ENCODE data around the gene SFN. TPM values are rescaled to one million over a fixed set of nuclear protein-coding genes. Genes with fewer than 3 reads are reported as not detected.
A peak's percentile ranks its signal among the peaks of the same experiment; 100 is the strongest.

SFN gene
- total and polyA plus RNA-seq, 2 donors (not counting 1 experiment from before 2014, with no cell fraction given), result 0.09 to 0.34 TPM

DNA sequence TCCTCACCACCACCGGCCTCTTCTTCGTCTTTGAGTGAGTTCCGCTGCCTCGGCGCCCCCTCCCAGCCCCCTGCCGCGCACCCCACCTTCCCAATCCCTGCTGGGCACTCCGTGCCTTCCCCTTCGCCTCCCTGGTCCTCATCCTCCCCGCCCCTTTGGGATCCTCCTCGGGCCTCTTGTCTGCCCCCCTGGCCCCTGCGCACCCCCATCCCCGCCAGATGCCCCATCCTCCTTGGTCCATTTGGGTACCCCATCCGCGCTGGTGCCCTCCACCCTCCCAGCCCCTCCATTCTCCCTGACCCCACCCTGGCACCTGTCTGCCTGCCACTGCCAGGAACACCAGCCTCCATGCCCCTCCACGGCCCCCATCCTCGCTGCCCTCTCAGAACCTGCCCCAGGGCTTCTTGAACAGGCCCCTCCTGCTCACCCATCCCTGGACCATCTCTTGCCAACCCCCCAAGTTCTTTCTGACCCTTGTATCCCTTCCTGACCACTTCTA lies 35.8 kb upstream of the SFN start:
- peak overlapping the region; percentile 65 for H3K9ac ChIP-seq (ENCODE audit: low read length)
- CTCF ChIA-PET, result no interaction called here
- H3K9me3 ChIP-seq (ENCODE audit: control extremely low read depth in 1 of 3, control insufficient read depth in 2 of 3, insufficient read depth in 1 of 3, low read length in 2 of 3), result no peaks in the 10 kb centered on the region
- no peak for ATAC-seq (ENCODE audit: low read depth)
- H2AFZ ChIP-seq (ENCODE audit: insufficient read depth, low read depth, low read length, poor library complexity, severe bottlenecking), result peak overlapping the region; percentile 56
- H3K4me1 ChIP-seq (ENCODE audit: control insufficient read depth in 2 of 2, insufficient read depth in 2 of 2, low read length in 2 of 2), result peaks cover 30 to 47% of the 10 kb centered on the region in 2 donors
- peak overlapping the region; percentile 22 to 64 for H3K27ac ChIP-seq (ENCODE audit: low read length in 2 of 2)
- peaks cover 0 to 16% (median 4%) of the 10 kb centered on the region in 4 experiments for H3K27me3 ChIP-seq (replicated peaks in 1 of 4; ENCODE audit: control extremely low read depth in 1 of 4, control insufficient read depth in 3 of 4, insufficient read depth in 4 of 4, low read length in 3 of 4)
- TF ChIP-seq, protein P1, sequence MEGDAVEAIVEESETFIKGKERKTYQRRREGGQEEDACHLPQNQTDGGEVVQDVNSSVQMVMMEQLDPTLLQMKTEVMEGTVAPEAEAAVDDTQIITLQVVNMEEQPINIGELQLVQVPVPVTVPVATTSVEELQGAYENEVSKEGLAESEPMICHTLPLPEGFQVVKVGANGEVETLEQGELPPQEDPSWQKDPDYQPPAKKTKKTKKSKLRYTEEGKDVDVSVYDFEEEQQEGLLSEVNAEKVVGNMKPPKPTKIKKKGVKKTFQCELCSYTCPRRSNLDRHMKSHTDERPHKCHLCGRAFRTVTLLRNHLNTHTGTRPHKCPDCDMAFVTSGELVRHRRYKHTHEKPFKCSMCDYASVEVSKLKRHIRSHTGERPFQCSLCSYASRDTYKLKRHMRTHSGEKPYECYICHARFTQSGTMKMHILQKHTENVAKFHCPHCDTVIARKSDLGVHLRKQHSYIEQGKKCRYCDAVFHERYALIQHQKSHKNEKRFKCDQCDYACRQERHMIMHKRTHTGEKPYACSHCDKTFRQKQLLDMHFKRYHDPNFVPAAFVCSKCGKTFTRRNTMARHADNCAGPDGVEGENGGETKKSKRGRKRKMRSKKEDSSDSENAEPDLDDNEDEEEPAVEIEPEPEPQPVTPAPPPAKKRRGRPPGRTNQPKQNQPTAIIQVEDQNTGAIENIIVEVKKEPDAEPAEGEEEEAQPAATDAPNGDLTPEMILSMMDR (IDR thresholded peaks at IDR 0.05), result no peak
- TF ChIP-seq EZH2 (IDR thresholded peaks at IDR 0.05; ENCODE audit: borderline replicate concordance, insufficient read depth, low read depth, low read length, poor library complexity, severe bottlenecking), result no peak
- intact Hi-C loops (cut with micrococcal nuclease), result no loop called here
- peaks cover 0 to 5% of the 10 kb centered on the region in 2 experiments for H3K36me3 ChIP-seq (replicated peaks in 1 of 2; ENCODE audit: control extremely low read depth in 1 of 2, control insufficient read depth in 1 of 2, extremely low read depth in 1 of 2, insufficient read depth in 2 of 2, low read length in 1 of 2)
- Mint-ChIP-seq H3K4me3 (peak overlapping the region; percentile 87), H3K9me3 (ENCODE audit: insufficient read depth) (no peaks in the 10 kb centered on the region), H3K27ac (peak overlapping the region; percentile 84), H3K27me3 (peaks cover 7% of the 10 kb centered on the region), H3K4me1 (peaks cover 54% of the 10 kb centered on the region)
- peaks cover 14% of the 10 kb centered on the region for H4K20me1 ChIP-seq (ENCODE audit: control insufficient read depth, insufficient read depth, low read length, poor library complexity, severe bottlenecking)
- H3K4me3 ChIP-seq (ENCODE audit: control extremely low read depth in 1 of 5, extremely low read depth in 1 of 5, insufficient read depth in 1 of 5, low read depth in 2 of 5, low read length in 4 of 5), result peak overlapping the region; percentile 48 to 89 (median 66)
- no peak for DNase-seq
- H3K79me2 ChIP-seq (ENCODE audit: control insufficient read depth, insufficient read depth, low read length), result peaks cover 22% of the 10 kb centered on the region
- 3% methylated on average over 14 of the region's 17 CpGs for WGBS (ENCODE audit: insufficient coverage)
- POLR2A ChIA-PET, result no interaction called here
- H3K4me2 ChIP-seq (replicated peaks; ENCODE audit: low read depth, low read length, poor library complexity, severe bottlenecking), result peak overlapping the region; percentile 99

- peaks cover 58% of the 10 kb centered on the region for H3K4me1 Mint-ChIP-seq
- TF ChIP-seq, protein P1 (IDR thresholded peaks at IDR 0.05), result no peak
- TF ChIP-seq EZH2 (IDR thresholded peaks at IDR 0.05; ENCODE audit: borderline replicate concordance, insufficient read depth, low read depth, low read length, poor library complexity, severe bottlenecking), result no peak
- Histone ChIP-seq H3K4me1 (ENCODE audit: control insufficient read depth in 2 of 2, insufficient read depth in 2 of 2, low read length in 2 of 2) (peaks cover 33 to 52% of the 10 kb centered on the region in 2 donors), H3K4me2 (replicated peaks; ENCODE audit: low read depth, low read length, poor library complexity, severe bottlenecking) (peak overlapping the region; percentile 99), H2AFZ (ENCODE audit: insufficient read depth, low read depth, low read length, poor library complexity, severe bottlenecking) (peak overlapping the region; percentile 56), H3K27me3 (replicated peaks in 1 of 4; ENCODE audit: control extremely low read depth in 1 of 4, control insufficient read depth in 3 of 4, insufficient read depth in 4 of 4, low read length in 3 of 4) (peaks cover 0 to 14% (median 4%) of the 10 kb centered on the region in 4 experiments), H3K9me3 (ENCODE audit: control extremely low read depth in 1 of 3, control insufficient read depth in 2 of 3, insufficient read depth in 1 of 3, low read length in 2 of 3) (no peaks in the 10 kb centered on the region), H3K36me3 (replicated peaks in 1 of 2; ENCODE audit: control extremely low read depth in 1 of 2, control insufficient read depth in 1 of 2, extremely low read depth in 1 of 2, insufficient read depth in 2 of 2, low read length in 1 of 2) (peaks cover 0 to 5% of the 10 kb centered on the region in 2 experiments), H3K27ac (ENCODE audit: low read length in 2 of 2) (peak overlapping the region; percentile 22 to 64), H3K4me3 (ENCODE audit: control extremely low read depth in 1 of 5, extremely low read depth in 1 of 5, insufficient read depth in 1 of 5, low read depth in 2 of 5, low read length in 4 of 5) (peak overlapping the region; percentile 48 to 89 (median 66)), H3K9ac (ENCODE audit: low read length) (peak overlapping the region; percentile 65), H3K79me2 (ENCODE audit: control insufficient read depth, insufficient read depth, low read length) (peaks cover 22% of the 10 kb centered on the region), H4K20me1 (ENCODE audit: control insufficient read depth, insufficient read depth, low read length, poor library complexity, severe bottlenecking) (peaks cover 14% of the 10 kb centered on the region)
- intact Hi-C loops (cut with micrococcal nuclease), result no loop called here
- peak overlapping the region; percentile 84 for H3K27ac Mint-ChIP-seq
- ChIA-PET CTCF (interaction anchor here (0.8 to 4.4 kb wide), 3 partner anchors 17 to 39 kb away, joined by 3 to 19 read pairs (median 8); no protein-coding TSS in a partner anchor), POLR2A (interaction anchor here (1.0 kb wide), 1 partner anchor 39 kb away, joined by 3 read pairs; no protein-coding TSS in a partner anchor)
- DNase-seq, result no peak
- H3K27me3 Mint-ChIP-seq, result peaks cover 7% of the 10 kb centered on the region
- 64% methylated on average over 10 of the region's 11 CpGs for WGBS (ENCODE audit: insufficient coverage)
- ATAC-seq (ENCODE audit: low read depth), result no peak
- peak overlapping the region; percentile 87 for H3K4me3 Mint-ChIP-seq
- H3K9me3 Mint-ChIP-seq (ENCODE audit: insufficient read depth), result no peaks in the 10 kb centered on the region
Observed at GRCh38 chr1:26827663-26828062, 35.3 kb upstream of the SFN start.
